Fibroblast of lung (primary cell): ENCODE data around the gene PLSCR1. TPM values are rescaled to one million over a fixed set of nuclear protein-coding genes. Genes with fewer than 3 reads are reported as not detected.
"Not testable (repeated sequence)": the region's sequence is repeated elsewhere in the genome, so short reads cannot be mapped to it uniquely, and the experiment has no call there.

Experiments
- DNase-seq, 2 donors: peaks; one replicate each; pipeline versions ENCODE4 v3.0.0 to v3.0.0-alpha.2; 2010; ENCODE audit warnings: low read depth in 2 of 2
- H2AFZ ChIP-seq: 2 replicates; pipeline ENCODE4 v1.5.1; 2012; ENCODE audit warnings: low read length, control low read depth, inconsistent platforms
- H3K27ac ChIP-seq: 2 replicates; pipeline ENCODE4 v1.5.1; 2011; ENCODE audit warnings: low read length, control low read depth; ENCODE audit not compliant: insufficient read depth
- H3K27me3 ChIP-seq: 2 replicates; pipeline ENCODE4 v1.5.1; 2011; ENCODE audit warnings: mild to moderate bottlenecking, low read length; ENCODE audit not compliant: control insufficient read depth, insufficient read depth
- H3K36me3 ChIP-seq: 2 replicates; pipeline ENCODE4 v1.5.1; 2011; ENCODE audit warnings: low read length; ENCODE audit not compliant: control insufficient read depth, insufficient read depth
- H3K4me1 ChIP-seq: 2 replicates; pipeline ENCODE4 v1.5.1; 2011; ENCODE audit warnings: low read length; ENCODE audit not compliant: control insufficient read depth, insufficient read depth; ENCODE audit errors: extremely low read depth
- H3K4me2 ChIP-seq: 2 replicates; pipeline ENCODE4 v1.5.1; 2011; ENCODE audit warnings: low read length, control low read depth; ENCODE audit not compliant: insufficient read depth; ENCODE audit errors: extremely low read depth
- H3K4me3 ChIP-seq, 4 experiments: fragments of 200-600 bp in 1 of 4; sonication (generic) in 1 of 4; replicated peaks in 1 of 4; 2 replicates each; pipeline ENCODE4 v1.5.1; 2011 to 2016; ENCODE audit warnings: low read length in 4 of 4, low read depth in 3 of 4, mild to moderate bottlenecking in 3 of 4, control low read depth in 2 of 4, inconsistent platforms in 1 of 4, mixed read lengths in 1 of 4; ENCODE audit not compliant: insufficient read depth in 1 of 4; ENCODE audit errors: control extremely low read depth in 1 of 4
- H3K79me2 ChIP-seq: 2 replicates; pipeline ENCODE4 v1.5.1; 2012; ENCODE audit warnings: mild to moderate bottlenecking, low read length, inconsistent platforms; ENCODE audit not compliant: control insufficient read depth, insufficient read depth
- H3K9ac ChIP-seq: 2 replicates; pipeline ENCODE4 v1.5.1; 2011; ENCODE audit warnings: mild to moderate bottlenecking, low read length, control low read depth; ENCODE audit not compliant: insufficient read depth
- H3K9me3 ChIP-seq: 2 replicates; pipeline ENCODE4 v1.5.1; 2012; ENCODE audit warnings: low read depth, low read length; ENCODE audit not compliant: control insufficient read depth, insufficient read depth
- H4K20me1 ChIP-seq: 2 replicates; pipeline ENCODE4 v1.5.1; 2011; ENCODE audit warnings: low read length; ENCODE audit not compliant: control insufficient read depth, insufficient read depth; ENCODE audit errors: extremely low read depth
- EZH2 ChIP-seq: IDR thresholded peaks from 2 replicates; pipeline ENCODE4 v1.5.1; 2012; ENCODE audit warnings: low read length, control low read depth, mild to moderate bottlenecking; ENCODE audit errors: missing control alignments
- polyA plus RNA-seq, 2 donors: library from polyadenylated mRNA; depleted of rRNA in 1 of 2; stranded (reverse) in 1 of 2; unstranded in 1 of 2; fragments of >200 nt; gene quantifications; 2 replicates each; pipeline ENCODE4 v1.2.1, GENCODE V29; 2011 to 2012; ENCODE audit warnings: missing spikeins in 1 of 2
- total RNA-seq: library from RNA; depleted of rRNA; stranded (reverse); fragments of >200 nt; gene quantifications from 2 replicates; pipeline ENCODE4 v1.2.1, GENCODE V29; 2014
- TF ChIP-seq, protein P1 (sequence below), 2 donors: IDR thresholded peaks in 1 of 2; conservative IDR thresholded peaks in 1 of 2; 1 replicate in 1 of 2; 2 replicates in 1 of 2; pipeline ENCODE4 v1.5.1; 2011 to 2012; ENCODE audit warnings: low read length in 2 of 2, control low read depth in 1 of 2, inconsistent platforms in 1 of 2, low read depth in 1 of 2, mild to moderate bottlenecking in 1 of 2

The PLSCR1 gene
- total and polyA plus RNA-seq, 2 donors (not counting 1 experiment from before 2014, with no cell fraction given) = 36.8 to 73.3 TPM

- peak; percentile 27 to 80 for DNase-seq
- Histone ChIP-seq H2AFZ (no peak overlapping the region), H3K4me3 (no peak overlapping the region), H3K27me3 (no peaks in the 10 kb centered on the region), H3K36me3 (no peaks in the 10 kb centered on the region), H4K20me1 (no peaks in the 10 kb centered on the region), H3K4me2 (no peak overlapping the region), H3K4me1 (no peaks in the 10 kb centered on the region), H3K27ac (no peak overlapping the region), H3K9ac (no peak overlapping the region), H3K79me2 (no peaks in the 10 kb centered on the region), H3K9me3 (no peaks in the 10 kb centered on the region)
- TF ChIP-seq EZH2 = no peak
- TF ChIP-seq, protein P1, sequence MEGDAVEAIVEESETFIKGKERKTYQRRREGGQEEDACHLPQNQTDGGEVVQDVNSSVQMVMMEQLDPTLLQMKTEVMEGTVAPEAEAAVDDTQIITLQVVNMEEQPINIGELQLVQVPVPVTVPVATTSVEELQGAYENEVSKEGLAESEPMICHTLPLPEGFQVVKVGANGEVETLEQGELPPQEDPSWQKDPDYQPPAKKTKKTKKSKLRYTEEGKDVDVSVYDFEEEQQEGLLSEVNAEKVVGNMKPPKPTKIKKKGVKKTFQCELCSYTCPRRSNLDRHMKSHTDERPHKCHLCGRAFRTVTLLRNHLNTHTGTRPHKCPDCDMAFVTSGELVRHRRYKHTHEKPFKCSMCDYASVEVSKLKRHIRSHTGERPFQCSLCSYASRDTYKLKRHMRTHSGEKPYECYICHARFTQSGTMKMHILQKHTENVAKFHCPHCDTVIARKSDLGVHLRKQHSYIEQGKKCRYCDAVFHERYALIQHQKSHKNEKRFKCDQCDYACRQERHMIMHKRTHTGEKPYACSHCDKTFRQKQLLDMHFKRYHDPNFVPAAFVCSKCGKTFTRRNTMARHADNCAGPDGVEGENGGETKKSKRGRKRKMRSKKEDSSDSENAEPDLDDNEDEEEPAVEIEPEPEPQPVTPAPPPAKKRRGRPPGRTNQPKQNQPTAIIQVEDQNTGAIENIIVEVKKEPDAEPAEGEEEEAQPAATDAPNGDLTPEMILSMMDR (conservative IDR thresholded peaks at IDR 0.05 in 1 of 2, IDR thresholded peaks at IDR 0.05 in 1 of 2; ENCODE audit: low read depth in 1 of 2, low read length in 2 of 2) = no peak
Observed at GRCh38 chr3:146491303-146491702, 53.1 kb downstream of the PLSCR1 start.

DNA sequence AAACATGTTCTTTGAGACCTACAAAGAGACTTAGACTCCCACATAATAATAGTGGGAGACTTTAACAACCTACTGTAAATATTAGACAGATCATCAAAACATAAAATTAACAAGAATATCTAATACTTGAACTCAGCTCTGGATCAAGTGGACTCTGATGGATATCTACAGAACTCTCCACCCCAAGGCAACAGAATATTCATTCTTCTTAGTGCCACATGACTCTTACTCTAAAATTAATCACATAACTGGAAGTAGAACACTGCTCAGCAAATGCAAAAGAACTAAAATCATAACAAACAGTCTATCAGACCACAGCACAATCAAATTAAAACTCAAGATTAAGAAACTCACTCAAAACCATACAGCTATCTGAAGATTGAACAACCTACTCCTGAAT, 59.1 kb downstream of the PLSCR1 start:
- Histone ChIP-seq H3K9ac (no peak overlapping the region), H3K4me3 (no peak overlapping the region), H3K79me2 (no peaks in the 10 kb centered on the region), H3K27ac (no peak overlapping the region), H2AFZ (no peak overlapping the region), H3K36me3 (no peaks in the 10 kb centered on the region), H3K4me2 (no peak overlapping the region), H3K9me3 (no peaks in the 10 kb centered on the region), H3K4me1 (no peaks in the 10 kb centered on the region), H4K20me1 (no peaks in the 10 kb centered on the region), H3K27me3 (no peaks in the 10 kb centered on the region)
- TF ChIP-seq EZH2 = no peak
- TF ChIP-seq, protein P1 (conservative IDR thresholded peaks at IDR 0.05 in 1 of 2, IDR thresholded peaks at IDR 0.05 in 1 of 2; ENCODE audit: low read depth in 1 of 2, low read length in 2 of 2) = no peak
- no peak for DNase-seq

DNA sequence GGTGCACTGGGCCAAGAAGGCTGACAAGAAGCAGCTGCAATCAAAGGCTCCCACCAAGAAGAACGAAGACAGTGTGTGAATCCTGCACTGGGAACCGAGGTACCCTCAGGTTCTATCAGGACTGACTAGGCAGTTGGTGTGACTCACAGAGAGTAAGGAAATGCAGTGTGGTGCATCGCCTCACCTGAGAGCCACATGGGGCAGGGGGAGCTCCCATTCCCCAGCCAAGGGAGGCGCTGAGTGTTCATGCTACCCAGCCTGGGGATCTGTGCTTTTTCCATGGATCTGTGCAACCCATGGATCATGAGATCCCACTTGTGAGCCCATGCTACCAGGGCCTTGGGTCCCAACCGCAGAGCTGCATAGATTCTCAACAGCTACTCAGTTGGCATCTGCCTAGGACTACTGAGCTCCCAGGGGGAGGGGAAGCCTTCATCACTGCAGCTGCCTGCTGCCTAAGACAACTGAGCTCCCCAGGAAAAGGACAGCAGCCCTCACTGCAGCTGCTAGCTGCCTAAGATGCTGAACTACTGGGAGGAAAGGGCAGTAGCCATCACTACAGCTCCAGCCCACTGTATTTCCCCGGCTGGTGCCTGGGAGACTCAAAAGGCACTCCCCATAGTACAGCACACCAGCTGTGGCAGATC, 68.2 kb downstream of the PLSCR1 start:
- TF ChIP-seq EZH2 = no peak
- TF ChIP-seq, protein P1 (conservative IDR thresholded peaks at IDR 0.05 in 1 of 2, IDR thresholded peaks at IDR 0.05 in 1 of 2; ENCODE audit: low read depth in 1 of 2, low read length in 2 of 2) = no peak
- H3K4me2 ChIP-seq = no peak overlapping the region
- no peaks in the 10 kb centered on the region for H3K4me1 ChIP-seq
- no peak overlapping the region for H3K4me3 ChIP-seq
- H3K36me3 ChIP-seq = no peaks in the 10 kb centered on the region
- no peaks in the 10 kb centered on the region for H3K79me2 ChIP-seq
- H4K20me1 ChIP-seq = no peaks in the 10 kb centered on the region
- no peak overlapping the region for H2AFZ ChIP-seq
- H3K27ac ChIP-seq = no peak overlapping the region
- H3K9ac ChIP-seq = no peak overlapping the region
- no peak for DNase-seq
- no peaks in the 10 kb centered on the region for H3K27me3 ChIP-seq
- no peaks in the 10 kb centered on the region for H3K9me3 ChIP-seq

GRCh38 chr3:146474976-146475375, 69.4 kb downstream of the PLSCR1 start:
- H3K9me3 ChIP-seq, H3K4me2 ChIP-seq, H2AFZ ChIP-seq, H4K20me1 ChIP-seq, H3K79me2 ChIP-seq, H3K4me3 ChIP-seq, H3K27ac ChIP-seq, H3K36me3 ChIP-seq, H3K9ac ChIP-seq, H3K27me3 ChIP-seq, H3K4me1 ChIP-seq: not testable (repeated sequence)
- DNase-seq = peak in 1 of 2 donors; percentile 39
